Gastrocnemius medialis (tissue), 4 donors: ENCODE results near the gene CCDC171.

ENCODE experiments used
- CTCF ChIP-seq, 5 experiments: fragments of 450-650 bp in 3 of 5; fragments of 200-600 bp in 2 of 5; sonication (generic) in 2 of 5; IDR thresholded peaks in 4 of 5; conservative IDR thresholded peaks in 1 of 5; 1 replicate in 4 of 5; 2 replicates in 1 of 5; pipeline ENCODE4 v1.5.1; 2016 to 2019; ENCODE audit warnings: antibody characterized with exemption in 5 of 5, mild to moderate bottlenecking in 3 of 5, moderate library complexity in 3 of 5
- POLR2A ChIP-seq, 2 donors: fragments of 450-650 bp; IDR thresholded peaks; one replicate each; pipeline ENCODE4 v1.6.1; 2017; ENCODE audit warnings: antibody characterized with exemption in 2 of 2, mild to moderate bottlenecking in 2 of 2, moderate library complexity in 2 of 2

DNA sequence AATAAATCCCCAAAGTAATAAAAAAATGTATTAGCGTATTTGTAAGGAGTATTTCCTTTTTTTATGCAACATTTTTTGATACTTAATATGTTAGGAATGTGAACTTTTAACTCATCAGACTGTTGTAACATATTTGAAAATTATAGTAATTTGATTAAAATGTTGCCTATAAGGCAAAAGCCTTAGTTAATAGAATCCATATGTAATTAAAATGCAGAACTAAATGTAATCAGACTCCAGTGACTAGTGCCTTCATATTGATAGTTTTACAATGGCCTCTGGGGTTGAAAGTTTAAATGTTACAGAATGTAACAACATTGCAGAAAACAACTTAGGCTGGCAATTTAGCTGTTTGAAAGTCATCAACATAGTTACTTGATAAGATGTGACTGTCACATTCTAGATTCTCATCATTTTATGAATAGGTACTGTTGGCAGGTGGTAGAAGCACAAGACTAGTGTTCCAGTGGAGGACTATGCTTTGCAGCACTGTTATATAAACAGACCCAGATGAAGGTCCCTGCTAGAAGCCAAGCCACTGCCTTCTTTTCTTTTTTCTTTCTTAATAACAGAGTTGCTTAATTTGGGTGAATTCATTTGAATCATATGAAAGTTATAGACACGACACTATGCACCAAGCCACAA lies 382.9 kb downstream of the CCDC171 start:
- TF ChIP-seq CTCF (IDR thresholded peaks at IDR 0.05 in 4 of 5, conservative IDR thresholded peaks at IDR 0.05 in 1 of 5): no peak
- no peak for TF ChIP-seq POLR2A (IDR thresholded peaks at IDR 0.05)
